HG02642 (cell line): ENCODE results near the gene SEC24D.

ENCODE experiments used
- ATAC-seq: cut with Tn5 transposase; IDR thresholded peaks from one replicate; pipeline ENCODE4 v1.9.1; 2021; ENCODE audit warnings: mild to moderate bottlenecking; ENCODE audit not compliant: unreplicated experiment, poor library complexity

Gene SEC24D

DNA sequence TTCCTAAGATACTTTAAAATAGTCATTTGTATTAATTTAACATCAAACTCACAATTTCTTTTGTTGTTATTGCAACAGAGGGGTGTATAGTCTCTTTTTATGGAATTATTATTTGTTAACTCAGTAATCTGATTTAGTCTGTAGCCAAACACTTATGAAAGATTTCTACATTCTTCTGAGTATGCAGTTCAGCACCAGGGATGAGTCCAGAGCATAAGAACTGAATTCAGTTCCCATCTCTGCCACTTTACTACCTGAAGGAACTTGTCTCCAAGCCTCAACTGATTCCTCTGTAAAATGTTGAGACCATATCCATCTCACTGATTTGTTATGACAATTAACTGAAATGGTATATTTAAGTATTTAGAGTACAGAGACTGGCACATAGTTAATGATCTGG lies 105.2 kb downstream of the SEC24D start:
- no peak for ATAC-seq

DNA sequence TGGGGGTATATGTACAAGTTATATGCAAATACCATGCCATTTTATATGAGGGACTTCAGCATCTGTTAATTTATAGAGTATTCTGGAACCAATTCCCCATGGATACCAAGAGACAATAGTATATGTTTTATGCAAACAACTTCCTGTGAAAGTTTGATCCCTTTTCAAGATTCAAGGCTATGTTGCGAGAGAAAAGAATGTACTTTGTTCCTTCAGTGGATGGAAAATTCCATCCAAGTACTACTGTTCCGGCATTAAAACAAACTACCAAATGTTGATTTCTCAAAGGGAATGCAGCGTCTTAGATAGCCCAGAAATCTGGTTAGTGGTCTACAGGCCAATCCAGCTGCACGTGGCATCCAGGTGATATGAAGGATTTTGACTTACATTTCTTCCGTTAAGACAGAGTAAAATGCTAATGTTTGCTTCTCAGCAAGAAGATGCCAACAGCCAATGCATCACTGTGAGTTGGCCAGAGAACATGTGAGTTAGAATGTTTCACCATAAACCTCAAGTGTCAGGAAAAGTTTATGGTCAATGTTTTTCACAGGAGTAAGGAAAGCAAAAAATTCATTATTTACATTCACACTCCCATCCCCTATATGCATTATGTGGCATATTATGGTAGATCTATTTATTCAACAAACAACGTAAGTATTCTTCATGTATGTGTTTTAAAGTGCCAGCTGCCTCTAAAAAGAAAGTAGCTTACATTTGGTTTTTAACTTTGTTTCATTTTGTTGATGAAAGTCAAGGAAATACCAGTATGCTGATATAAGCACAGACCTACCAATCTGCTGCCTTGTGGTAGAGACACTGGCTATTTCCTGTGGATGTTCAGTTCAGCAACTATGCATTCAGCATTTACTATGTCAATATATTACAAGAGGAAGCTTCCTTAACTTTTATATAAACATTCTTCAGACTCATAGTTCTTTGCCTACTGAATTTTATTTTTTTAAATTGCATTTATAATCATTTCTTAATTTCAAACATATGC lies 106.3 kb downstream of the SEC24D start:
- no peak for ATAC-seq

DNA sequence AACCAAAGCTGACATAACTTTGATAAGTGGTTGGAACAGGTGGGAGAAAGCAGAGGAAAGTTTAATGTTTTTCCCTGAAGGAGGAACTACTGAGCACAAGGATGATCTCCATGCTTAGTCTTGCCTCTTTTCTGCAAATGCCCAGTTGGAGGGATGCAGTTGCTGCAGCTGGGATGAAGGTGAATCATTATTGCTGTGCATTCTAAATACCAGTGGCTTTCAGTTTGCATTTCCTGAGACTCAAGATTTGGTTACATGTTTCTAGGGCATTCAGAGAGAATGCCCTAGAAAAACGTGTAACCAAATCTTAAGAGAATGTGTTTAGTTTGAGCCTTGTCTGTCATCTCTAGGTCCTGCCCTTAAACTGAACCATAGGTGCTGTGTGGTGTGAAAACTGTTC lies 108.6 kb downstream of the SEC24D start:
- no peak for ATAC-seq

DNA sequence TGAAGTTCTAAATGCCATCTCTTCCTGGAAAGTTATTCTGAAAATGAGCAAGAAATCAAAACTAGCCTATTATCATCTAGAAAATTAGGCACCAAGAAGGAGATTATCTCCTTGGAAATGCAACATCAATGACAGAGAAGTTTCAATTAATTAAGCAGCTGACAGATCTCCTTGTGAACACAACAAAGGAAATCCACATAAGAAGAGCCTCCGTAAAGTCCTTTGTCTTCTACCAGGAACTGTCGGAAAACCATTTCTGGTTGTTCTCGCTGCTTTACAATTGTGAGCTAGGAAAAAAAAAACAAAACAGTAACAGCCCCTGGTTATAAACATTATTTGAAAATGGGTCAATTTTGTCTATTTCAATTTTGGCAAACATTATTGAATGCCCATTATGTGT lies 112.6 kb downstream of the SEC24D start:
- no peak for ATAC-seq

DNA sequence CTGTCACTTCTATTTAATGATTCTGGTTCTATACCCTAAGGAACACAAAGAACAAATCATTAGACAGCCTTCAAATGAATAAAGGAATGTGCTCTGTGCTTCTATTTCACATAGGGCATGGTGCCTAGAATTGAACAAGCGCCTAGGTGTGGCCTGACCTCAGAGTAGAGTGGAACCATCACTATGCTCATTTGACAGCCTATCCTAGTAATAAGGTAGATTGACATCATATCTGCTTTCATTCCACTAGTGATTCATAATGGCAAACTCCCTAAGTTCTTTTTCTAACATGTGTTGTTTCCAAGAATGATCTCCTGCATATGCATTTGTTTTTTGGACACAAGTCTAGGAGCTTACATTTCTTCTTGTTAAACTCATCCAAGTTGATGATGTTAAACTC lies 114.2 kb downstream of the SEC24D start:
- no peak for ATAC-seq

DNA sequence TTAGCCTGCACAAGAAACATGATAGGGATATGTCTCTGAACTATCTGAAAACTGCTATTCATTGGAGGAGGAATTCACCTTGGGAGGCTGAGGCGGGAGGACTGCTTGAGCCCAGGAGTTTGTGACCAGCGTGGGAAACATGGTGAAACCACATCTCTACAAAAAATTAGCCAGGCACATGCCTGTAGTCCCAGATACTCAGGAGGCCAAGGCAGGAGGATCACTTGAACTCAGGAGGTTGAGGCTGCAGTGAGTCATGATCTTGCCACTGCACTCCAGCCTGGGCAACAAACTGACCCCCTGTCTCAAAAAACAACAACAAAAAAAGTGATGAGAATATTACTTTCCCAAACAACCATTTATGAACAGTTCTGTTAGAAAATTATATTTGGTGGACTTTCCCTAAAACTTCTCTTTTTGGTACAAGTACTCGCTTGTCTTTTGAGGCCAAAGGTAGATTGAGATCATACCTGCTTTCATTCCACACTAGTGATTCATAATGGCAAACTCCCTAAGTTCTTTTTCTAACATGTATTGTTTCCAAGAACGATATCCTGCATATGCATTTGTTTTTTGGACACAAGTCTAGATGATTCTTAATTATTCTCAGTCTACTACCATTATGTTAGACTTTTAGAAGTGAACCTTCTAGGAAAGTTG lies 117.3 kb downstream of the SEC24D start:
- ATAC-seq: no peak

DNA sequence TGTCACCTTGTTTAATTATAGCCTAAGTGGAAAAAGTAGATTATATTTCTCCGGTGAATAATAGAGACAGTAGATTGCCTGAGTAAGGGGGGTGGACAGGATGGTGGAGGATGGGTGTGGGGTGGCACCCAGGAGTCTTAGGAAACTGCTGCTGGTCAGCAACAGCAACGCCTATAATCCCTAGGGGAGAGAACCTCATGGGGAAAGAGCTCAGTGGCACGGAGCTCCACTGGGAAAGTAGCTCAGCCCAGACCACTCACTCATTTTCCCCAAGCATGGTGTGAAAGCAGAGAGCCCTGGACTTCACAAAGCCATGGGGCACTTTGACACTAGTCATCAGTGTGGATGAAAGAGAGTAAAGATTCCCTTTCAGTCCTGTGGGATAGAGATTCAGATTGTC lies 119.6 kb downstream of the SEC24D start:
- no peak for ATAC-seq

DNA sequence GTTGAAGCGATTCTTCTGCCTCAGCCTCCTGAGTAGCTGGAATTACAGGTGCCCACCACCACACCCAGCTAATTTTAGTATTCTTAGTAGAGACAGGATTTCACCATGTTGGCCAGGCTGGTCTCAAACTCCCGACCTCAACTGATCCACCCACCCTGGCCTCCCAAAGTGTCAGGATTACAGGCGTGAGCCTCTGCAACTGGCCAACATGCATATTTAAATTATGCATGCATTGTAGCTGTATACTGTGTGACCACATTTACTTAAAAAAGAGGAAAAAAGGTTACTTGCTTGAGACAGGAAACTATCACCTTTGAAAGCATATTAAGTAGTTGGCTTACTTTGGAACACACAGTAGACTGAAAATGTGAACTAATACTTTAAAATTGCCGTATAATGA lies 121.2 kb downstream of the SEC24D start:
- no peak for ATAC-seq

DNA sequence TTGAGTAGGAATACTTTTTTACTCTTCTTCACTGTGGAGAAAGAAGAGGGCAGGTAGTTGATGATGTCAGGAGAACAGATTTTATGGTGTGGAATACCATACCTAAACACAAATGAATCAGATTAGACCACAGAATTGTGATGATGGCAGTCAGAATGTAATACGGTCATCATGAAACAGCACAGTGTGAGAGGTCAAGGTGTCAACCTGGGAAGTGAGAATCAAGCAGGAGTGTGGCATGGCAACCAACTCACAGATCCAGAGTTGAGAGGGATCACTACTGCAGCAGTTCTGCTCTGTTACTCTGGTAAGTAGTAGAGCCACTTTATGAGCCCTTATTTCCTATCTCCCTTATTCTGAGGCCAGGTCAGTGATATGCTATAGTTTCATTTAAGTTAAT lies 123.1 kb downstream of the SEC24D start:
- peak; percentile 52 for ATAC-seq

DNA sequence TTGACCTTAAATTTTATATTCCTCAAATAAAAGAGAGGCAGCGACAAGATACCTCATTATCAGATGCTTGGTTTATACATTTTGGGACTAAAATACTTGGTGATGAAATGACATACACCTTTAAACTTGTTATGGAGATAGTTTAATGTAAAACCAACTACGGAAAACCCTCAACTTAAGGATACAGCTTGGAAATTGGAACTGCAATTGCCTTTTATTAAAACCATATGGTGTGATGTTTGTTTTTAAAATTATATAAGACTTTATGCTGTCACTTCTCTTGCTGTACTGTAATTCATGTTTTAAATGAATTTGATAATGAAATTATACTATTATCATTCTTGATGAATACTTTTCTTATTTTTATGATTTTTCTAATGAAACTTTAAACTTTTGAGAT lies 124.9 kb downstream of the SEC24D start:
- ATAC-seq: no peak

DNA sequence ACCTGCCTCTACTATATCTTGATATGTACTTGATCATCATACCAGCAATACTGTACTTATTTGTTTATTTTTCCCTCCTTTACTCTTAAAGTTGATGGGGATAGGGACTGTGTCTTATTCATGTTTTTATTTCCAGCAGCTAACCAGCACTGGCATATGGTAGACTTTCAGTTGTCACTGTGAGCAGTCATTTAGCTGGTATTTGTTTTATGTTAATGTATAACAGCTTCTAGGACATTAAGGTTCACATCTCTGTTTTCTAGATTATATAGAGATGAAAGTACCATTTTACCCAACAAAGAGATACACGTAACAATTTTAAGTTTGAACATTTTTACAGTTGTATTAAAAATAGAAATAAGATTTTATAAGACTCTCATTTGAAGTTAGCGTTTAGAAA lies 132.8 kb downstream of the SEC24D start:
- no peak for ATAC-seq

DNA sequence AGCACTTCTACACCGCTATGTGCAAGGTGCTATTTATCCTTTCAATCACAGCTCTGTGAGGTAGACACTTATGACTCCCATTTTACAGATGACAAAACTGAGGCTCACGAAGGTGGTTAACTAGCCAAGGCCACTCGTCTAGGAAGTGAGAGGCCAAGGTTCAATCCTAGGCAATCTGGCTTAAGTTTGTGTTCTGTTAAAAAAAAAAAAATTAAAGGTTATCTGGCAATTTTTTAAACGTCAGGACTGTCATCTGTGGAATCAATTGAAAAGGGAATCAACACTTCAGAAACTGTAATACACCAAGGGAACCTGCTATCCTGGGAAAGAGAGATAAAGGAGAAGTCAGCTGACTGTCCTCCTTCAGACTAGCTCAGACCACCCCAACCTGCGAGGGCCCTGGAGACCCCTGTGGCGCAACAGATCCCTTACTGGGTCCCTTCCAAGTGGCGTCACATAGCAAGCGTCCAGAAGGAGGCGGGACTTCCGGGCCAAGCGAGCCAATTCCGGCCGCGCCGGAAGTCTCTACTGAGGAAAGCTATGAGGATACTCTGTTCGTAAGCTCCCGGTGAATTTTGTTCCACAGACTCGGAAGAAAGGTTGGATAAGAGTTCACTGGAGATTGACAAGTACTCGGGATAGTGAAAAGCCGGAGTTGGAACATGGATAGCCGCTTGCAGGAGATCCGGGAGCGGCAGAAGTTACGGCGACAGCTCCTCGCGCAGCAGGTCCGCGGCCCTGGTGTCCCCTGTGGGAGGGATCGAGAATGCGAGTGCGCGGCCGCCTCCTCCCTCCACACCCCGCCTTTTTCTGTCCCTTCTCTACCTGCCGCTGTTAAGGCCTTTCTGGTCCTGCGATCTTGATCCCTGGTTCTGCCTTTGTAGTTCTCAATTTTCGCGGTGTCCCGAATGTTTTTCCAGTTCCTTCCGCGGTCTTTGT lies 150.8 kb downstream of the SEC24D start, which contains the start of gene METTL14:
TSS of gene METTL14 (plus strand) at position 520 of the 939 bp plus-strand sequence. CDS start at position 663, 143 bp downstream.
- peak; percentile 99 for ATAC-seq

DNA sequence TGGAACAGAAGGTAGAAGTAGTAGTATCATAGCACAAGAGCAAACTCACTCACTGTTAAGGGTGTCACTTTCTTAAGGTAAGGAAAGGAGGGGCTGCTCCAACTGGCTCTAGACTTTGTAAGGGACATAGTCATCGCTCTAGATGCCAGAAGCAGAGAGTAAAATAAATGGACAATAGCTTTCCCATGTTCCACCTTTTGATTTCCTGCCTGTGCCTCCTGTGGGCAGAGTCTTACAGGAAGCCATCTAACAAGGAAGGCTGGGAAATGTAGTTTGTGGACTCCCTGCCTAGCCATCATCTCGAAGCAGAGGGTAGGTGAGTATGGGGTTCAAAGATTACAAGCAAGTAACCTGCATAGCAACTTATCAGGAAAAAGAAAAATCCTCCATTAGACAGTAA lies 152.4 kb downstream of the SEC24D start:
- no peak for ATAC-seq

DNA sequence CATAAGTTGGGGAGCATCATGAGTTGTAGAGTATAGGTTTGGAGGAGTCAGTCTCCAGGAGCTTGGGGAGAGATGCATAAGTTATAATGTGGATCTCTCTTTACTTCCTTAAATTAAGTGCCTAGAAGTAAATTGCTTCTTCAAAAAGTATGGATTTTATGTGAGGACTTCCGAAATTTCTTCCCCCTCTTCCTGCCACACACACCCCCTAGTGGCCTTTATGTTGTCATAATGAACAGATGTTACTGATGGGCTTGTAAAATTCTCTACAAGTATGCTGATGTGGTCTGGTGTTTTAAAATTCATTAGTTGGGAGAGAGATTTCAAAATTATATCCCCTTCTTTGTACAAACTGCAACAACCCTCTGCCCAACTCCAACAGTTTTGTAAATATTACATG lies 153.0 kb downstream of the SEC24D start:
- no peak for ATAC-seq

DNA sequence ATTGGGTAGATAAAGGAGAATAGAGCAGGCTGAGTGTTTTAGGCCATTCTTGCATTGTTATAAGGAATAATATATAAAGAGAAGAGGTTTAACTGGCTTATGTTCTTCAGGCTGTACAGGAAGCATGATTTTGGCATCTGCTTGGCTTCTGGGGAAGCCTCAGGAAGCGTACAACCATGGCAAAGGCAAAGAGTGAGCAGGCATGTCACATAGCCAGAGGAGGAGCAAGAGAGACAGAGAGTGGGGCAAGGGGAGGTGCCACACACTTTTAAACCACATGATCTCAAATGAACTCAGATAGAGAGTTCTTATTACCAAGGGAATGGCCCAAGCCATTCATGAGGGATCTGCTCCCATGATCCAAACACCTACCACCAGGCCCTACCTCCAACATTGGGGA lies 155.1 kb downstream of the SEC24D start:
- ATAC-seq: no peak

DNA sequence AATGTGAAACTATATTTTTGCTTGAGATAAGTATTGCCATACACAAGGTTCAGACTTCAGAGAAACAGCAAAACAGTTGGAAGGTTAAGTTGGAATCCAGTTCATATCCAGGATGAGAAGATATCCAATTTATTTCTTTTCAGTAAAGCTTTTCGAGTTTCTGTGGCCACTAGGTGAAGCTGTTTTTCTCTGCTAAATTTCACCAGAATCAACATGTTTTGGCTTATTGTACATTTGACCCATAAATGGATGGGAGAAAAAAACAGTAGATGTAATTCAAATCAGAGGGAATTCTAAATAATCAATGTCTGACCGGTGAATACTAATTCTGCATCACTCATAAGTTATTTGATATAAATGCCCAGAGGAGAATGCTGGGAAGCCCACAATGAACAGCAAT lies 159.8 kb downstream of the SEC24D start:
- ATAC-seq: no peak
